ENCODE results near the gene LRRN2. TPM values are rescaled to one million over a fixed set of nuclear protein-coding genes. Genes with fewer than 3 reads are reported as not detected.

The LRRN2 gene
- total and polyA plus RNA-seq, 2 of the 8 experiments (the other 6 are each of a cell fraction or from before 2014, with no cell fraction given), result 1.8 to 2.3 TPM

DNA sequence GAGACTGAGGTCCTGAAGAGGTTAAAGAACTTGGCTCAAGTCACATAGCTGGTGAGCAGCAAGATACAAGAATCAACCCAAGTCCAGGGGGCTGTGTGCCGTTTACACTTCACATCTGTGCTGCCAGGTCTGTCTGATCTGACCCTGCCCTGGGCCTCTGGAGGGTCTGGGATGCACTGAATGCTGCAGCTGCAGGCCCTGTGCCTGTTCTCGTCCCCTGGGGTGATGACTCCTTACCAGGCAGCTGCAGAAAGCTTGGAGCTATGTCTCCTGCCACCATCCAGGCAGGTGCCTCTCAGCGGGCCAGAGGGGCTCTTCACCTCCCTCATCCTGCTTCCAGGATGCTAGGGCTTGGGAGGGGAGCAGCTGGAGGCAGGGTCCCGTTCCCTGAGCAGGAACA lies 63.5 kb downstream of the LRRN2 start:
- ChIA-PET POLR2A (ENCODE audit: partially characterized antibody) (interaction anchor here (0.9 kb wide), 1 partner anchor 10 kb away, joined by 3 read pairs; no protein-coding TSS in a partner anchor), CTCF (ENCODE audit: partially characterized antibody) (interaction anchor here (0.6 to 12.9 kb wide), 18 partner anchors 13 to 185 kb away, joined by 3 to 125 read pairs (median 4); no protein-coding TSS in a partner anchor)
- no peak overlapping the region for H3K27ac ChIP-seq (ENCODE audit: low read depth, low read length)
- H2AFZ ChIP-seq (ENCODE audit: low read length), result no peak overlapping the region
- H2BK120ac ChIP-seq (replicated peaks; ENCODE audit: low read depth, low read length), result no peak overlapping the region
- FAIRE-seq, result no peak
- no peaks in the 10 kb centered on the region for H4K20me1 ChIP-seq (replicated peaks in 1 of 2; ENCODE audit: control insufficient read depth in 1 of 2, insufficient read depth in 2 of 2, low read length in 2 of 2)
- no peak overlapping the region for H4K8ac ChIP-seq (ENCODE audit: extremely low read depth, insufficient read depth, low read length)
- H3K27me3 ChIP-seq (replicated peaks in 1 of 4; ENCODE audit: control insufficient read depth in 3 of 4, extremely low read depth in 1 of 4, insufficient read depth in 3 of 4, low read length in 3 of 4), result no peaks in the 10 kb centered on the region
- no peak overlapping the region for H2BK5ac ChIP-seq (ENCODE audit: low read depth, low read length)
- no peaks in the 10 kb centered on the region for H3K79me1 ChIP-seq (ENCODE audit: low read depth, low read length)
- H3K79me2 ChIP-seq (ENCODE audit: control insufficient read depth in 1 of 2, insufficient read depth in 2 of 2, low read length in 2 of 2), result no peaks in the 10 kb centered on the region
- H2BK12ac ChIP-seq (ENCODE audit: low read depth, low read length), result no peak overlapping the region
- H3K4me1 ChIP-seq (replicated peaks in 1 of 4; ENCODE audit: control insufficient read depth in 3 of 4, insufficient read depth in 4 of 4, low read length in 3 of 4), result peaks cover 3 to 11% (median 6%) of the 10 kb centered on the region in 4 experiments; a peak in 6 of 7 replicates
- H2BK15ac ChIP-seq (ENCODE audit: low read length), result no peak overlapping the region
- no peak overlapping the region for H3K4me2 ChIP-seq (ENCODE audit: insufficient read depth in 1 of 2, low read depth in 2 of 2, low read length in 2 of 2)
- no peak overlapping the region for H3K9ac ChIP-seq (replicated peaks in 1 of 4; ENCODE audit: extremely low read depth in 1 of 4, low read depth in 3 of 4, low read length in 3 of 4)
- no peak overlapping the region for H4K5ac ChIP-seq (ENCODE audit: insufficient read length, low read depth, low read length)
- no peak for DNase-seq (ENCODE audit: low read depth in 1 of 2, low spot score in 2 of 2)
- no peak overlapping the region for H2AK5ac ChIP-seq (ENCODE audit: low read depth, low read length)
- H3K9me3 ChIP-seq (ENCODE audit: insufficient read depth in 2 of 2, low read depth in 1 of 2, low read length in 1 of 2), result no peaks in the 10 kb centered on the region
- H4K91ac ChIP-seq (replicated peaks; ENCODE audit: insufficient read length, low read length), result no peak overlapping the region
- no peak overlapping the region for H2BK20ac ChIP-seq (ENCODE audit: low read length)
- H3K23ac ChIP-seq (ENCODE audit: insufficient read length), result no peak overlapping the region
- H3K4ac ChIP-seq (replicated peaks; ENCODE audit: insufficient read length, low read depth, low read length), result no peak overlapping the region
- no peak overlapping the region for H3K14ac ChIP-seq (ENCODE audit: insufficient read length)
- H3K18ac ChIP-seq (ENCODE audit: extremely low read depth, low read length), result no peak overlapping the region
- H3K4me3 ChIP-seq (ENCODE audit: extremely low read depth in 1 of 4, insufficient read depth in 2 of 4, low read depth in 3 of 4, low read length in 4 of 4), result no peak overlapping the region
- 85% methylated on average over 4 of the region's 4 CpGs; no CpG with 5 or more reads in 1 of the 2 experiments for WGBS, 2 experiments (ENCODE audit: extremely low coverage in 1 of 2, insufficient coverage in 1 of 2, insufficient read length in 1 of 2, insufficient replicate concordance in 2 of 2, low coverage in 1 of 2, low lambda C conversion rate in 2 of 2, missing lambda C conversion rate in 1 of 2)
- no peaks in the 10 kb centered on the region for H3K36me3 ChIP-seq (ENCODE audit: control insufficient read depth in 2 of 4, insufficient read depth in 4 of 4, low read length in 3 of 4)
- no peaks in the 10 kb centered on the region for H3K23me2 ChIP-seq (ENCODE audit: low read depth, low read length)
- H3K56ac ChIP-seq (replicated peaks; ENCODE audit: insufficient read length, low read depth, low read length), result no peak overlapping the region
- no peak for TF ChIP-seq TAF1 (IDR thresholded peaks at IDR 0.05; ENCODE audit: low read depth, low read length)
- TF ChIP-seq CREB1 (IDR thresholded peaks at IDR 0.05), result no peak
- TF ChIP-seq CEBPB (IDR thresholded peaks at IDR 0.05; ENCODE audit: low read depth, low read length), result no peak
- TF ChIP-seq CHD1 (IDR thresholded peaks at IDR 0.05; ENCODE audit: low read depth, low read length), result no peak
- no peak for TF ChIP-seq TEAD4 (IDR thresholded peaks at IDR 0.05; ENCODE audit: low read depth, low read length)
- no peak for TF ChIP-seq KDM1A (IDR thresholded peaks at IDR 0.05; ENCODE audit: borderline replicate concordance, low read length)
- TF ChIP-seq YY1 (IDR thresholded peaks at IDR 0.05; ENCODE audit: low read depth, low read length), result no peak
- no peak for TF ChIP-seq CHD2 (IDR thresholded peaks at IDR 0.05; ENCODE audit: low read length)
- no peak for TF ChIP-seq ATF2 (IDR thresholded peaks at IDR 0.05; ENCODE audit: low read length)
- no peak for TF ChIP-seq NANOG (IDR thresholded peaks at IDR 0.05; ENCODE audit: insufficient read depth, low read depth, low read length, poor library complexity, severe bottlenecking)
- no peak for TF ChIP-seq SP4 (IDR thresholded peaks at IDR 0.05; ENCODE audit: low read length)
- TF ChIP-seq KDM5A (IDR thresholded peaks at IDR 0.05; ENCODE audit: low read length), result no peak
- no peak for TF ChIP-seq ASH2L (IDR thresholded peaks at IDR 0.05; ENCODE audit: low read length)
- no peak for TF ChIP-seq PHF8 (conservative IDR thresholded peaks at IDR 0.05; ENCODE audit: low read depth, low read length)
- TF ChIP-seq POLR2AphosphoS5 (IDR thresholded peaks at IDR 0.05; ENCODE audit: low read depth, low read length), result no peak
